Measurements from ENCODE around the gene C2orf42.

The C2orf42 gene

DNA sequence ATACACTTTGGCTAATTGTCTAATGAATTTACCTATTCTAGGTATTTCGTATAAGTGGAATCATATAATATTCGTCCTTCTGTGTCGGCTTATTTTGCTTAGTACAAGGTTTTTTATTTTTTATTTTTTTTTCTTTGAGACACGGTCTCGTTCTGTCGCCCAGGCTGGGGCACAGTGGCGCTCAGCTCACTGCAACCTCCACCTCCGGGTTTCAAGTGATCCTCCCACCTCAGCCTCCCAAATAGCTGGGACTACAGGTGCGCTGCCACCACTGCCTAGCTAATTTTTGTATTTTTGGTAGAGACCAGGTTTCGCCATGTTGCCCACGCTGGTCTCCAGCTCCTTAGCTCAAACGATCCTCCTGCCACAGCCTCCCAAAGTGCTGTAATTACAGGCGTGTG lies 65.3 kb downstream of the C2orf42 start:
- no peaks in the 10 kb centered on the region for H3K27me3 ChIP-seq
- H3K9ac ChIP-seq: peak overlapping the region; percentile 94 to 100 (median 98)
- H3K4me3 ChIP-seq: peak overlapping the region; percentile 56 to 74 (median 61)
- H3K27ac ChIP-seq: peak overlapping the region; percentile 98 to 100 (median 100)
- TF ChIP-seq Cebpa-rat (IDR thresholded peaks at IDR 0.05): no peak
- peak overlapping the region; percentile 88 to 98 (median 91) for H3K4me2 ChIP-seq
- no peaks in the 10 kb centered on the region for H3K9me3 ChIP-seq (replicated peaks in 1 of 11)
- H3K4me1 ChIP-seq: peaks cover 84 to 92% (median 88%) of the 10 kb centered on the region in 10 experiments
- H3K36me3 ChIP-seq: no peaks in the 10 kb centered on the region
- no peaks in the 10 kb centered on the region for H4K20me1 ChIP-seq

DNA sequence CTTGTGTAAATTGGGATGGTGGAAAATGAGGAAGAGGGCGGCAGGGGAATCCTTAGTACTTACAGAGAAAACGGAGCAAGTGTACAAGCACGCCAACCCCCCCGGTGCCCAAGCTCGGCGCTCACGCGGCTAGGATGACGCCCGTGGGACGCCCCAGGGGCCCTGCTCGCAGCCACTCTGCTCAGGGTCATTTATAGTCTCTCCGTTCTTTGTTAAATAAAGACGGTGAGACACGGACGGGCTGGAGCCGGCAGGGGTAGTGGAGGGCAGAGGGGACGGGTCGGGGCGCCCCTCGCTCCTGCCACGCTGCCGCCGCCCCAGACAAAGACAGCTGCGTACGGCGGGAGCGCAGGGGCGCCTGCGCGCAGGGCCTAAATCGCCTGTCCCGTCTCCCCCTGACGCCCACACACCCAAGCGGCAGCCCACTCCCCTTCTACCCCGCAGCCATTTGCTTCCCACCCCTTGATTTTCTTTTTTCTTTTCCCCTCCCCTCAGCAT lies 65.8 kb downstream of the C2orf42 start:
- Histone ChIP-seq H4K20me1 (no peaks in the 10 kb centered on the region), H3K36me3 (no peaks in the 10 kb centered on the region), H3K4me2 (peak overlapping the region; percentile 88 to 98 (median 91)), H3K4me1 (peaks cover 84 to 92% (median 88%) of the 10 kb centered on the region in 10 experiments), H3K27ac (peak overlapping the region; percentile 98 to 100 (median 100)), H3K4me3 (peak overlapping the region; percentile 56 to 74 (median 61)), H3K9me3 (replicated peaks in 1 of 11) (no peaks in the 10 kb centered on the region), H3K9ac (peak overlapping the region; percentile 94 to 100 (median 98)), H3K27me3 (no peaks in the 10 kb centered on the region)
- TF ChIP-seq Cebpa-rat (IDR thresholded peaks at IDR 0.05): no peak

- peak overlapping the region; percentile 88 to 97 (median 91) for H3K4me2 ChIP-seq
- no peaks in the 10 kb centered on the region for H3K36me3 ChIP-seq
- H3K4me1 ChIP-seq: peaks cover 86 to 96% (median 89%) of the 10 kb centered on the region in 10 experiments
- H3K9me3 ChIP-seq (replicated peaks in 1 of 11): no peaks in the 10 kb centered on the region
- peak overlapping the region; percentile 94 to 100 (median 98) for H3K9ac ChIP-seq
- no peaks in the 10 kb centered on the region for H4K20me1 ChIP-seq
- H3K27ac ChIP-seq: peak overlapping the region; percentile 98 to 100 (median 100)
- H3K27me3 ChIP-seq: no peaks in the 10 kb centered on the region
- no peak for TF ChIP-seq Cebpa-rat (IDR thresholded peaks at IDR 0.05)
- peak overlapping the region in 7 of 10 experiments; percentile 48 to 74 (median 60); a peak in 13 of 20 replicates for H3K4me3 ChIP-seq
Measured at GRCh38 chr2:70123829-70124116, 67.0 kb downstream of the C2orf42 start.

DNA sequence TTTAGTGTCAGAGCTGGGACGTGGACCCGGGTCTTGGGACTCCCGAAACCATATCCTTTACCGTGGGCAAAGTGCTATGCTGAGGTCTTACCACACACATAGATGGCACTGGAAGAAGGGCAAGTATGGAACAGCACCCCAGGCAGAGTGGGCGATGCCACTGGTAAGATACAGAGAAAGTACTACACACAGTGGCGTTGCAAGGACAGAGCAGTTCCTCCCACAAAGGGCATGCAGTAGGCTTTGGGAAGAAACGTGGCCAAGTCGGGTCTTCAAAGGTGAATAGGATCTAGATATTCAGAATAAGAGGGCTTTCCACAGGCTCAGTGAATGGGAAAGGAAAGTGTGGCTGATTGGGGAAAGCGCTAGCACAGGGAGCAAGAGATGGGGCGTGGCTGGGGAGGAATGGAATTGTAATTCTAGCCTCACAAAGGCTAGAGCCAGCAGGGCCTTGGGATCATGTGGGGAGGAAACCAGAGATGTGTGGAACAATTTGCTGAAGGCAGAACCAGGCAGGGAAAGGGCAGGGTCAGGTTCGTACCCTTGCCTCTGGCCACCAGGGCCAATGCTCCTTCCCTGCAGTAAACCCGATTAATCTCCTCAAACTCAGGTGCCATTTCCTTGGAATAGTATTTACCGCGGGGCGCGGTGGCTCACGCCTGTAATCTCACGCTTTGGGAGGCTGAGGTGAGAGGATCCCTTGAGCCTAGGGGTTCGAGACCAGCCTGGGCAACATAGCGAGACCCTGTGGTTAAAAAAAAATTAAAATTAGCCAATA lies 67.6 kb downstream of the C2orf42 start:
- Histone ChIP-seq H3K9ac (peak overlapping the region; percentile 94 to 100 (median 98)), H3K4me3 (peak overlapping the region in 7 of 10 experiments; percentile 48 to 74 (median 60); a peak in 12 of 20 replicates), H3K9me3 (replicated peaks in 1 of 11) (no peaks in the 10 kb centered on the region), H4K20me1 (no peaks in the 10 kb centered on the region), H3K4me2 (peak overlapping the region; percentile 88 to 97 (median 91)), H3K27ac (peak overlapping the region; percentile 98 to 100 (median 100)), H3K27me3 (no peaks in the 10 kb centered on the region), H3K36me3 (no peaks in the 10 kb centered on the region), H3K4me1 (peaks cover 86 to 96% (median 89%) of the 10 kb centered on the region in 10 experiments)
- TF ChIP-seq Cebpa-rat (IDR thresholded peaks at IDR 0.05): no peak

DNA sequence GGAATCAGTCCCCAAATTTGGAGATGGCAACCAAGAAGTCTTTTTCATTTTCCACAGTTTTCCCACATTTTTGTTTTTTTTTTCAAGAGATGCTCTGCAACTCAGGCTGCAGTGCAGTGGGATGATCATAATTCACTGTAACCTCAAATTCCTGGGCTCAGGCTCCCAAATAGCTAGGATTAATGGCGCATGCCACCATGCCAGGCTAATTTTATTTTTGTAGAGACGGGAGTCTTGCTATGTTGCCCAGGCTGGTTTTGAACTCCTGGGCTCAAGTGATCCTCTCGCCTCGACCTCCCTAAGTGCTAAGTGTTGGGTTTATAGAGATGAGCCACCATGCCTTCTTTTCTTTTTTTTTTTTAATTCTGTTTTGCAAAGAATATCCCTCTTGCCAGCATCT lies 68.3 kb downstream of the C2orf42 start:
- Histone ChIP-seq H3K27ac (peak overlapping the region; percentile 74 to 100 (median 99); a peak in 20 of 22 replicates), H3K9me3 (replicated peaks in 1 of 11) (no peaks in the 10 kb centered on the region), H3K36me3 (no peaks in the 10 kb centered on the region), H3K9ac (peak overlapping the region in 6 of 11 experiments; percentile 48 to 99 (median 70); a peak in 7 of 22 replicates), H3K4me2 (peak overlapping the region; percentile 88 to 97 (median 91)), H3K4me3 (no peak overlapping the region), H3K27me3 (no peaks in the 10 kb centered on the region), H4K20me1 (no peaks in the 10 kb centered on the region), H3K4me1 (peaks cover 84 to 96% (median 89%) of the 10 kb centered on the region in 10 experiments)
- TF ChIP-seq Cebpa-rat (IDR thresholded peaks at IDR 0.05): no peak

GRCh38 chr2:70121627-70122372 lies 69.0 kb downstream of the C2orf42 start:
- Histone ChIP-seq H3K4me2 (peak overlapping the region; percentile 88 to 97 (median 91)), H3K9ac (peak overlapping the region; percentile 48 to 99 (median 71); a peak in 21 of 22 replicates)

DNA sequence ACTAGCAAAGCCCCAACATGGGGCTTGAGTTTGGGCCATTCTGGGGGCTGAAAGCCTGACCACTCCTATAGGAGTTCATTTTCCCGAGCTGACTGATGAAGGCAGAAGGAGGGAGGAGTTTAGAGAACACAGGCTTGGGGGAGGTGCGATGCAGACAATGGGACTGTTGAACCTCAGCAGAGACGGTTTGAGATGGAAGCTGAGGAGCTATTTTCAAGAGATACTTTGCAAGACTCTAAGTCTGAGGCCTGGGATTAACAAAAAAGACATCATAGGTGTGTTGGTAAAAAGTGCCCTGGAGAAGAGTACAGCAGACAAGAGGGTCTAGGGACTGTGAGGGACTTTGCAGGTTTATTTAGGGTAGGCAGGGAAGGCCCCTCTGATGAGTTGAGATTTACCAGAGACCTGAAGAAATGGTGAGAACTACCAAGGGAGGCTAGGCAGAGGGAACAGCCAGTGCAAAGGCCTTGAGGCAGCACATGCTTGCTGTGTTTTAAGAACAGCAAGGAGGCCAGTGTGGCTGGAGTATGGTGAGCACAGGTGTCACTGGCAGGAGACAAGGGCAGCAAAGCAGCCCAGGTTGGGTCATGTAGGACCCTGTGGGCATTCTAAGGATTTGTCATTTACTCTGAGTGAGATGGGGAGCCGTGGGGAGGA lies 71.9 kb downstream of the C2orf42 start:
- Histone ChIP-seq H3K27ac (peak overlapping the region in 10 of 11 experiments; percentile 21 to 100 (median 100); a peak in 20 of 22 replicates), H3K27me3 (no peaks in the 10 kb centered on the region), H3K4me3 (no peak overlapping the region), H3K4me1 (peaks cover 82 to 95% (median 89%) of the 10 kb centered on the region in 10 experiments), H3K9me3 (replicated peaks in 1 of 11) (no peaks in the 10 kb centered on the region), H3K36me3 (no peaks in the 10 kb centered on the region), H4K20me1 (no peaks in the 10 kb centered on the region), H3K4me2 (peak overlapping the region; percentile 50 to 97 (median 89)), H3K9ac (peak overlapping the region in 9 of 11 experiments; percentile 21 to 57 (median 43); a peak in 12 of 22 replicates)
- no peak for TF ChIP-seq Cebpa-rat (IDR thresholded peaks at IDR 0.05)

More at GRCh38 chr2:70121627-70122372, 69.0 kb downstream of the C2orf42 start:
- peaks cover 84 to 96% (median 89%) of the 10 kb centered on the region in 10 experiments for H3K4me1 ChIP-seq
- H3K36me3 ChIP-seq: no peaks in the 10 kb centered on the region
- no peaks in the 10 kb centered on the region for H3K9me3 ChIP-seq (replicated peaks in 1 of 11)
- TF ChIP-seq Cebpa-rat (IDR thresholded peaks at IDR 0.05): no peak
- H4K20me1 ChIP-seq: no peaks in the 10 kb centered on the region
- peak overlapping the region in 1 of 10 experiments; percentile 24; a peak in 1 of 20 replicates for H3K4me3 ChIP-seq
- no peaks in the 10 kb centered on the region for H3K27me3 ChIP-seq
- H3K27ac ChIP-seq: peak overlapping the region; percentile 74 to 100 (median 99)

DNA sequence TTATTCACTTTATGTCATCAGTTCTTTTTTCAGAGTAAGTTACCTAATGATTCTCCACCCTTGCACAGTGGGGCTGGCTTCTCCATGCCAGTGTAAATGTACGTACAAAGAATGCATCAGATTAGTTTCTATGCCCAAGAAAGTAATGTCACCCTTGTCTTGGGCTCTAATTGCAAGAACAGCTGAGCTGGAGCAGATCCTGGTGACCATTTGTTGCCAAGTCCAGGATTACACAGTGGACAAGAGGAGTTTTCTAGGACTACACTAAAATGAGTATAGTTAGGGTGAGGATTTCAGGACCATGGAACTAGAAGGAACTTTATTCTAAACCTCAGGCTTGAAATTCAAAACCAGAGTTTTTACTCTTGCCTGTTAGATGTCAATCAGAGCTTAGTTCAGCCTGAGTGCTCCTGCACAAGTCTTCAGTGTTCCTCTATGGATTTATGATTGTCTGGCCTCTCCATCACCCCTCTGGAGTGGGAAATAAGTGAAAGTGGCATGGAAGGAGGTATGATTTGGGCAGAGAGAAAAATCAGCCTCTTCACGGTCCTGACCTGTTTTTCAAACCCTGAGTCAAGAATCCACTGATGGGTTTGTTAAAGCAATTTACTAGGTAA lies 73.8 kb downstream of the C2orf42 start:
- no peak for TF ChIP-seq Cebpa-rat (IDR thresholded peaks at IDR 0.05)
- Histone ChIP-seq H3K4me1 (peaks cover 67 to 90% (median 76%) of the 10 kb centered on the region in 10 experiments), H3K9me3 (replicated peaks in 1 of 11) (no peaks in the 10 kb centered on the region), H3K27ac (peak overlapping the region in 5 of 11 experiments; percentile 3 to 61 (median 41); a peak in 10 of 22 replicates), H3K9ac (peak overlapping the region in 4 of 11 experiments; percentile 27 to 50 (median 36); a peak in 4 of 22 replicates), H3K4me2 (peak overlapping the region; percentile 56 to 97 (median 75); a peak in 21 of 22 replicates), H3K36me3 (no peaks in the 10 kb centered on the region), H4K20me1 (no peaks in the 10 kb centered on the region), H3K4me3 (no peak overlapping the region), H3K27me3 (no peaks in the 10 kb centered on the region)

All from BLaER1 treated with 17β-estradiol and CSF1 and Interleukin-3, amounts not matched to agents 10 nM and 100 nM (cell line).